Measurements from ENCODE around the gene NEU2.

Gene NEU2

DNA sequence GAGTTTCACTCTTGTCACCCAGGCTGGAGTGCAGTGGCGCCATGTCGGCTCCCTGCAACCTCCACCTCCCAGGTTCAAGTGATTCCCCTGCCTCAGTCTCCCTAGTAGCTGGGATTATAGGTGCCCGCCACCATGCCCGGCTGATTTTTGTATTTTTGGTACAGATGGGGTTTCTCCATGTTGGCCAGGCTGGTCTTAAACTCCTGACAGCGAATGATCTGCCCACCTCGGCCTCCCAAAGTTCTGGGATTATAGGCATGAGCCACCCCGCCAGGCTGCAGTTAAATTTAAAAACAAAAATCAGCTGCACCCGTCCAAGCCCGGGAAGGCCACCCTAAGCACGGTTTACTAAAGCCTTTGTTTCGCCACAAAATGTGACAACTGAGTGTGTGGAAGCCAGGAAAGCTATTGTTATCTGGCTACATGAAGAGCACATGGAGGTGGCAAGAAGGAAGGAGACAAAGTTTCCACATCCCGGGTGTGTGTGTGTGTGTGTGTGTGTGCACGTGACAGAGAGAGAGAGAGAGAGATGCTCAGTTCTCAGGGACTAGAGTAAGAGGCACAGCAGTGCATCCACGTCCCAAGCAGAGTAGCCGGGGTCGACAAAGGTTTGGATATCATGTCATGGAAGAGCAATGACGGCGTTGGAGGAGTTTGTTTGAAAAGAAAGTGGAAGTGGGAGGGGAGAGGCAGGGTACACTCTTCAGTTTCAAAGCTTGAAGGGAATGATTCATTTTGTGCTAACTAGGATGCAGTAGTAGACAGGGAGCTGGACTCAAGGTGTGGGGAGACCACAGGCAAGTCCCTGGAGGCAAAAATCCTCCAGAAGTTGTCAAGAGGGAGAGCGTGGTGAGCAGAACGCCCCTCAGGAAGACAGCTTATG lies 47.7 kb downstream of the NEU2 start:
- peak; percentile 45 for DNase-seq

DNA sequence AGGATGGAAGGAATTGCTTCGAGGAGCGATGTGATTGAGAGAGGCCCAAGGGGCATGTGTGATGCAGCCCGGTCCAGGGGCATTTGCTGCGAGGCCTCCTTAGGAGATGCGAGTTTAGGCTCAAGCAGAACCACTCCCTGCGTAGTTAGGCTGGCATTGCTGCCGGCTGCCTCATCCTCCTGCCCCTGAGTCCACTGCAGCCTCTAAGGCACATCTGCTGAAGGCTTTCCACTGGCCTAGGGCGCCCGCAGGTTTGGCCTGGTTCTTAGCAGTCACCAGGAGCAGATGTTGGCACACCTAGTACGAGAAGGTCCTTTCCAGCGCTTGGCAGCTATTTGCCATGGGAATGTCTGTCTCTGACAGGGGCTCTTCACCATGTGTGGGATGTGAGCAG lies 48.4 kb downstream of the NEU2 start:
- no peak for DNase-seq

DNA sequence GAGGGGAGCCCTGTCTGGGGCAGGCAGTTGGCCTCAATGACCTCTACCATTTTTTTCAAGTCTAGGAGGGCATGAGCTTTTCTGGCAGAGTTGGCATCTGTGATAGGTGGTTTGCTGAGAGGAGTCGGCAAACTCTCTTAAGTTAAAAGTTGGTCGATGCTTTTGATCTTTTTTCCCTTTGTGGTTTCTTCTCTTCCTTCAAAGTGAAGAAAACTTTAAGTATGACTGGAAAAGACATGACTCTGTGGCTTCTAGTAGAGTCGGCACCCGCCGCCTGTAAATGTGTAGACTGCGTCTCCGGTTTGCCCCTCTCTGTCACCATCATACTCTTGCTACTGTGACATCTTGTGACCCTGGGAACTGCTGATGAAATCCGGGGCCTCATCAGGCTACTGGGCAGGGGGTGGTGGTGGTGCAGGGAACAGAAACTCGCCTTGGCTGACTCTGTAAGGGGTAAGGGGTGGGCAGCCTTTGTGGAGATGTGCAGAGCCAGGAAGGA lies 48.8 kb downstream of the NEU2 start:
- peak; percentile 77 for DNase-seq

DNA sequence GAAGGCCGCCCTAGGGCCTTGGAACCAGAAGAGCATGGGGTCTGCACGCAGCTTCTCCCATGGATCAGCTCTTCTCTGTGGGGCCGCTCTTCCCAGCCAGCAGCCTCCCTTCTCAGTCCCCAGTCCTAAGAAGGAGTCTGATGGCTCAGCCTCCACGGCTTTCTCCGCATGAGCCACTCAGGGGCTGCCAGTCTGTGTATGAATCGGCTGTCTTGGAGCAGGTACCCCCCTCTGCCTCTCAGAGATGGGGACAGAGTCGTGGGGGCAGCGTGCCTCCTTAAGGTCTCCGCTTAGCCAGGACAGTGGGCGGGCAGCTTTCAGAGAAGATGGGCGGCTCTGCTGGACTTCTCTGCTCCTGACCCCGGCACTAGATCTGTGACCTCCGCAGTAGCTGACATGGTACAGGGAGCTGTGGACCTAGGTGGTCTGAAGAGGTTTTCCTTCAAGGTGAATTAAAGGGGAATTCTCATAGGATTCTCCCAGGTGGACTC lies 49.3 kb downstream of the NEU2 start:
- no peak for DNase-seq

DNA sequence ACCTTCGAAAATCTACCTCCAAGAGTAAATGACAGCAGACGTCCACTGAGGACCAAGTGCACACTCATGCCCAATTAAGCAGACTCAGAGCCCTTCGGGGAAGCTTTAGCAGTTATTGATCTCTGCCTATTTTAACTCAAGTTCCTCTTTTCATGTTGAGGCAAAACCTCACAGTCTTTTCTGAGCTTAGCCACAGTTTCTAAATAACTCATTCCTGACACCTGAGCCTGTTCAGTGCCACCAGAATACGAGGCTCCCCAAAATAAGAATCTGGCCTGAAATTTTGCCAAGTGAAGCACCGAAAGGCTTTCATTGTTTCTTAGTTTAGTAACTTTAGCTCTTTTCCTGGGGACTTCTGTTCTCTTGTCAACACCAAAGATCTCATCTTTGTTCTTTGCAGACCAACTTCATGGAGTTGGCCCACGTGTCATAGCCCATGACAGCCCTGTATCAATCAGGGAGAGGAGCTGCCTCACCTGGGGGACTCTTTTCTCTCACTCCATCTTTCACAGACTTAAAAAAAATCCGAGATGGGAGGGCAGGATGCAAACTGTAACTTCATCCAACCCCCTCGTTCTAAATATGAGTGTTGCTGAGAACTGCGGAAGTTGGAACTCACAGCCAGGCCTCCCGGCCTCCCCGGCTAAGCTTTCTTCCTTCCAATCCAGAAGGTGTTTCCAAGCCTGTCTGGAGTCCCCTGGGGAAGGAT lies 49.9 kb downstream of the NEU2 start:
- no peak for DNase-seq

DNA sequence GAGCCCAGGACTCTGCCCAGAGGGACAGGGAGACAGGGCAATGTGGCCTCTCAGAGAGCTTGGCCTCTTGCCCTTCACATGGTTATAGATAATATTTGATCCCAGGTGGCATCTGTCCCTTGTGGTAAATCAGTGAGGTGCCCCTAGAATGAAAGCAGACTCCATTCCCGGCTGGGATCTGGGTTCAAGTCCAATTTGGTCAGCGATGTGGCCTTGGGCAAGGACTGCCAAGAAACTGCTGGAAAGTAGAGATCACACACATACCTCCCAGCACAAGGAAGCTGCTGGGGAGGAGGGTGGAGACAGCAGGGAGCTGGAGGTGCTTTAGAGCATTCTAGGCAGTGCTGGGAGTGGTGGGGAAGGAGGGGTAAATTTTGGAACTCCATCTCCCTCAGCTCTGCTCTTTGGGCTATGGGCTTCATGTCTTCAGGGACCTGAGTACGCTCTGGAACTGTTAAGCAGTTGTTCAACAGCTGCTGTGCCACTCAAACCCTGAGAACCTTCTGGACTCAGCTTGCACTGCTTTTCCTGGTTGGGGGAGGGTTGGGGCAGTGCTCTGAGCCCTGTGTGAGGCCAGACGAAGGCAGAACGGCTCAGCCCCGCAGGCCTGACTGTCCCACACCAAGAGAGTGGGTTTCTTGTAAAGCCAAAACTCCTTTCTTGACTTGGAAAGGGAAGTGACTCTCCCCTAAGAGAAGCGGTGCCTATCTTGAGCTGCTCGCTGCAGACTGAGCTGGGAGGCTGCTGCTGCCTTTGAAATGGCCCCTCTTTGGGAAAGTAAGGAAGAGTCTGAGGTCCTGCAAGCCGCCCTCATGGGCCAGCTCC lies 50.7 kb downstream of the NEU2 start:
- DNase-seq, result no peak

DNA sequence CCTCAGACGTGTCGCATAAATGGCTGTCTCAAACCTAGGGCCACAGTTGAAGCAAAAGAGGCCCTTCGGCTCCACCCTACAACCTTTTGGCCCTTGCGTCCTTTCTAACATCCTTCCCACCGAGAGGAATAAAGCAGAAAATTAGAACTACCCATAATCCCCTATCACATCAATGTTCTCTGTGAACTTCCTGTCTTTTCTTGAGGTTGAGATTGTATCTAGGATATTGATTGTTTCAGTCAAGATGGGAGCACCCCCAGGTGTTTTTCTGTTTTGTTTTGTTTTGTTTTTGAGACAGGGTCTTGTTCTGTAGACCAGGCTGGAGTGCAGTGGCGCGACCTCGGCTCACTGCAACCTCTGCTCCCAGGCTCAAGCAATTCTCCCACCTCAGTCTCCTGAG lies 51.3 kb downstream of the NEU2 start:
- DNase-seq, result no peak

DNA sequence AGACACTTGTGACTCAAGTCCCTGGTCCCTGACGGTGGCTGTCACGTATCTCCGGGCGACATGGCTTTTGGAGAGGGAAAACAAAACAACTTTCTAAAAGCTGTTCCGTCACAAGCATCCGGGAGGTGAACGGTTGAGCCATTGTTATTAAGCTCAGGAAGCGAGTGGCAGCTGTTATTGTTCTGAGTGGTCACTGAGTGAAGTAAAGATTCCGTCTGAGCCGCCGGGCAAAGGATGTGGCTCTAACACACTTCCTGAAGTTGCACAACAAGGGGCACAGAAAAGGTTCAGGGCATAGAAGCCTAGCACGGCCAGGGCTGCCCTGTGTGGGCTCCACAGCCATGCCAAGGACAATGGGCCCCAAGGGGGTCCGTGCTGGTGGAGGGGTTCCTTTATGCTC lies 52.0 kb downstream of the NEU2 start:
- DNase-seq, result peak; percentile 53
